NCI-H2081 treated with DMSO at 0.1 percent for 48 hours (cell line): ENCODE results near the gene GAD1.

Experiments used
- DNase-seq: peaks from one replicate; lab custom pipeline; 2025; lab: John Stamatoyannopoulos, UW

GAD1 gene

GRCh38 chr2:170816504-170817092 lies at the start of gene GAD1:
Gene GAD1, plus strand, starts transcription at chr2:170816887. Its CDS starts 1,705 bp downstream, at chr2:170818592.
- peak; percentile 62 for DNase-seq

DNA sequence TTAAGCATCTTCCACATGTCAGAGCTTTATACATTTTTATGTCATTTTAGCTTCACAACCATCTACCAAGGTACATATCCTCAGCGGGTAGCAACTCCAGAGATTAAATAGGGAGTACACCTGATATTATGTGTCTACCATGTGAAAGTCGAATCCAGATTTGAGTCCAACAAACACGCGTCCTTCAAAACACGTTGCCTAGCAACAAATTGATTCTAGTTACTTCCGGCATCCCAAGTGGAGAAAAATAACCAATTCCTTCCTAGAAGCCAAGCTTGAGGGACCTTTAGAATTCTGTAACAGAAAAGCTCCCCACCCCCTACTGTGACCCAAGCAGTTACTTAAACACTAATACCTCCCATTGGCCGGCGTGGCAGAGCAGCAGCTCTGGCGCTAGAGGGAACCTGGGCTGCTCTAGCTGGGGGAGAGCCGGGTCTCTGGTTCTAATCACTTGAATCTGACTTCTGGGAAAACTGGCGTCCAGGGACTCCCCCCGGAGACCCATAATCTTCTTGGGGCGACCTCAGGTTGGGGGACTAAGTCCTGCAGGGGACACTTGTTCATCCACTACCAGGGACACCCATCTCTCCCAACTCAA lies 46.6 kb upstream of the GAD1 start, which contains the start of gene ERICH2:
Gene ERICH2, plus strand, starts transcription at position 371 of the 598 bp plus-strand sequence. CDS start 304 bp downstream, outside the sequence.
- DNase-seq = no peak

DNA sequence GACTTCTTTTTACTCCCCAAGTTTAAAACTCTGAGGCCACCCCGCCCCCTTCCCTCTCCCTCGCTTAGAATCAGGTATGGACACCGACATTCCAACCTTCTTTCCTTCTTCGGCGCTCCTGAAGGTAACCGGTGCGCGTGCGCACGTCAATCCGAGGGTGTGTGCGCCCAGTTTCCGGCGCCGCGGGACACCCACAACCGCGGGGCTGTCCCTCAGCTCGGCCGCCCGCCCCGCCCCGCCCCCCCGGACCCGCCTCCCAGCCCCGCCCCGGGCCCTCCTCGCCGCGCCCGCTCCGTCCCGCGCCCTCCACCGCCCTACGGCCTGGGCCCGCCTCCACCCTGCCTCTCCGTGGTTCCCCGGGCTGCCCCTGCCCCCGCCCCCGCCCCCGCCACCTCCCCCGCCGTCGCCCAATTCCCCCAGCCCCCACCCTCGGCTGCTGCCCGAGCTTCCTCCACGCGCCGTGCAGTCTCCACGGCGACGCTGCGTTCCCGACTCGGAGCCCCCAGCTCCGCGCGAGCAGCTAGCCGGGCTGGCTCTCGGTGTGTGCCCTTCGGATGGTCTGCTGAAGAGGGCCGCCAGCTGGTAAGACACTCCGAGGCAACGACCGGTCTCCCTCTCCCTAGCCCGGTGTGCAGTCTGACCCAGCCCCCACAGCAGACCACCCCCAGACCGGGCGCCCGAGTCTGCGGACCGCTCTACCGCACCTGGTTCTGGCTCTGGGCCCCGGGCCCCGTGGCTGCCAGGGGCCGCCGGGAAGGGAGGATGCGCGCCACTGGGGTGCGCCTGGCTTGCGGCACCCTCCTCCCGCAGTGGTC lies 45.9 kb upstream of the GAD1 start:
- peak; percentile 48 for DNase-seq

DNA sequence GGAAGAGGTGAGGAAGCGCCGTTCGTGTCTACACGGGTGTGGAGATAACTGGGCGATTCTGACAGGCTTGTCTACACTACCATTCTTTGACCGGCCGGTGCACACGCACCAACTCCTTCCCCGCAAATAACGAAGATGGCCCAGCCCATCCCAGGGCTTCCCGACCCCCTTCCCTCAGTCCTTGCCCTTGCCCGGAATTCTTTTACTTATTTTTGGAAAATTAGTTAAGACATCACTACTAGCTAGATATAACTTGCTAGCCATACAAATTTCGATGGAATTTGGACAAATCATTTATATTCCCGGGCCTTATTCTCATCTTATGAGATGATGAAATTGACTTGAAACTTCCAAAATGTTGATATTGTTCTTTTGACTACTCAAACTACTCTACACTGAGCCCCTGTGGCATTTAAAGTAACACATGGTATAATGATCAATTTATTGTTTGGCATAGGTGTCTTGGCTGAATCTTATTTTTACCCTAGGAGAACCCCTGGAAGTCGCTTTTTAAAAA lies 45.2 kb upstream of the GAD1 start:
- no peak for DNase-seq

DNA sequence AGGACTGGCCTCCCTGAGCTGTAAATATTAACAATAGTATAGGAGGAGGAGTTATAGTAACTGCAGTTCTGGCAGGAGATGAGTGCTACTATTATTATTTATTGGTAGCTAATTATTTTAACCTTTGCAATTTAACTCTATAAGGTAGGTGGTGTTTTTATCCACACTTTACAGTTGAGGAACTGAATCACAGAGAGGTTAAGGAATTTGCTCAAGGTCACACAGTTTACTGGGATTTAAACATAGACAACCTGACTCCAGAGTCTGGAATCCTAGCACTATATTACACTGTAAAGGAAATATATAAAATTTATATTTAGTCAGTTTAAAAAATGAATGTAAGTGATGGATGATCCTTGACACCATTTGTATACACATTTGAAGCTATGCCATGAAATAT lies 44.4 kb upstream of the GAD1 start:
- no peak for DNase-seq

DNA sequence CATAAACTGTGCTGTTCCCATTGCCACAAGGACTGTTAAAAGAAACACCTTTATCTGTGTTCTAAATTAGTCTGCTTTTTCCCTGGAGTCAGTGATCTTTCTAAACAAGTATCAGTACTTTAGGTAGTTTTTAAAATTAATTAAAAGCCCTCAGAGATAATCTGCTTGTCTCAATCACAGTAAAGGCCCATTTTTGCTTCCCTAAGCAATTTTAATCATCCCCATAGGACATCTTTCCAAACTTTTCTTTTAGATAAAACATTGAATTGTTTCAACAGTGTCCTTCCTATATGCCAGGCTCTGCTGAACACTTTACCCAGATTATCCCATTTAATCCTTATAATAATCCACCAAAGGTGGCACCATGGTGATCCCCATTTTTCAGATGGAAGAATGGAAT lies 42.6 kb upstream of the GAD1 start:
- no peak for DNase-seq

DNA sequence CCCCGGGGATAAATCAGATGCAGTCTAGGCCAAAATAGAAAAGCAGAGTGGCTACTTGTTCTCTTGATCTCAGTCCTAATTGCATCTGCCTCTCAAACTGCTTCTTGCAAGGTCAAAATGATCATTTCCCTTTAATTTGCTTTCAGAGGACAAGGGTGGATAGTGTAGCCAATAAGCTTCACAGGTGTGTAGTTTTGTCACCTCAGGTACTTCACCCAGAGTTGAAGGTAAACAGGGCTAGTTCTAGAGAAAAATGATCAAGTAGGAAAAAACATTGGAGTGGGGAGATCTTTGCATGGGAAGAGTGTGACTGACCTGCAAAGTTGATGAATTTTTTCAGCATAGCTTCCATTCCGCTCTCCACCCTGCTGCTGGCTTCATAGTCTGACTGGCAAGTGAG lies 37.8 kb upstream of the GAD1 start:
- no peak for DNase-seq

DNA sequence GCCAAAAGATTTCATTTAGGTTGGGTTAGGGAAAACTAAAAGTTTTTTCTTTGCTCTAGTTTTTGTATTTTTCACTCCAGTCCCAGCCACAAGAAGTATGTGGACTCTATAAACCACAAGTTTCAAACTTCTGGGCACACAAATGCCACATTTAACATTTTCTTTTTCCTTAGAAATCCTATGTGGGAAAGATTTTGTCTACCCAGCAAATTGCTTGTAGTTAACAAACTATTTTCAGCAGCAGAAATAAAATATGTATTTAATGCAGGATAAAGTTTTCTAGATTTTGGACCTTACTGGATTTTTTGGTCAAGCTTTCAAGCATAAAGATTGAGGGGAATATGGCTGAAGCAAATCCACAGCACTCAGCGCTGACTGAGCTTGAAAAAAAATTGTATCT lies 37.4 kb upstream of the GAD1 start:
- no peak for DNase-seq

GRCh38 chr2:170782673-170783072 lies 34.0 kb upstream of the GAD1 start:
- no peak for DNase-seq

GRCh38 chr2:170783549-170783948 lies 33.1 kb upstream of the GAD1 start:
- DNase-seq = no peak

DNA sequence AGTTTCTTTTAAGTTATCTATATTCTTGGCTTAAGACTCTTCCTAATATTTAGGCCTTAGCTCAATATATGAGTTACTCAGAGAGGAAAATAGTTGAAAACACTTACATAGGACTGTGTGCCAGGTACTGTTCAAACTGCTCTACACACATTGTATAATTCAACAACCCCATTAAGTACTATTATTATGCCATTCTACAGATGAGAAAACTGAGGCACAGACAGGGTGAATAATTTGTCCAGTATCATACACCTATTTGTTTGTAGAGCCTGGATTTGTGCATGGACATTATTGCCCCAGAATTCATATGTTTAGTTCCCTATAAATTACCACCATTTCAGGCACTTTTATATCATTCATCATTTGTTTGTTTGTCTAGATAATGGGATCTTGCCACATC lies 17.7 kb upstream of the GAD1 start:
- no peak for DNase-seq

GRCh38 chr2:170806548-170806947 lies 10.1 kb upstream of the GAD1 start:
- no peak for DNase-seq

DNA sequence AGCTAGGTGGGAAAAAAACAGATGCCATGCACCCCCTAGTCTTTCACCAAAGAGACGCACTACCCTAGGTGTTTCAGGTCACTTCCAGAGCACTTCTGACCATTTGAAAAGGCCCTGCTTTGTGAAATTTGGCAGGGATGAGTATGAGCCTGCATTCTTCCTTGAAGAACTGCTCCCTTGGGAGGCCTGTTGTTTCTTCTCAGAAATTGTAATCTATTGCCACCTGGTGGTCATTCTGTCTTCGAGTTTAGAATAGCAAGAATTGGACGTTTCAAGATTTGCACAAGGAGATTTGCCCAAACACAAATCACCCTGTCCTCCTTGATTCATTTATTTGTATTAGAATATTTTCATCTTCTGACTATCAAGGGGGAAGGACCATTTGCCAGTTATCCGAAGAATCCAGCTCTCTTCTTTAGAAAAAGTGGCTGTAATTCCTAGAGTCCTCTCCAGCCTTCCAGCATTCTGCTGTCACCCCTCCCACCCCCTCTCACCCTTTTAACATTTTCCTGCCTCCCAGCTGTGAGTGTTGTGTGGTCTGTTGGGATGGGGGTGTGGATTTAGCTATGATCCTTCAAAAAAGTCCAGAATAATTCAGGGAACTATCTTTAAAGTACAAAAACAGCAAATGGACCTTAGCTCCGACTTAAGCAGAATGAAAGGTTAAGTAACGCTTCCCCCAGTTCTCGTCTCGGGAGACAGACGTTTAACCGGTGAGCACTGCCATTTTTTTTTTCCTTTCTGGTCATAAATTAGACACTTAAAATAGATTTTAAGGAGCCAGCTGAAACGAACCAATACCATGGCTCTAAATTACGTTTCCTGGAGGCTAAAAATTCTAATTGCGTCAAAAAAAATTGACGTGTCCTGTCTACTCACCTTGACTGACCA lies 3.7 kb upstream of the GAD1 start:
- DNase-seq = peak; percentile 61

DNA sequence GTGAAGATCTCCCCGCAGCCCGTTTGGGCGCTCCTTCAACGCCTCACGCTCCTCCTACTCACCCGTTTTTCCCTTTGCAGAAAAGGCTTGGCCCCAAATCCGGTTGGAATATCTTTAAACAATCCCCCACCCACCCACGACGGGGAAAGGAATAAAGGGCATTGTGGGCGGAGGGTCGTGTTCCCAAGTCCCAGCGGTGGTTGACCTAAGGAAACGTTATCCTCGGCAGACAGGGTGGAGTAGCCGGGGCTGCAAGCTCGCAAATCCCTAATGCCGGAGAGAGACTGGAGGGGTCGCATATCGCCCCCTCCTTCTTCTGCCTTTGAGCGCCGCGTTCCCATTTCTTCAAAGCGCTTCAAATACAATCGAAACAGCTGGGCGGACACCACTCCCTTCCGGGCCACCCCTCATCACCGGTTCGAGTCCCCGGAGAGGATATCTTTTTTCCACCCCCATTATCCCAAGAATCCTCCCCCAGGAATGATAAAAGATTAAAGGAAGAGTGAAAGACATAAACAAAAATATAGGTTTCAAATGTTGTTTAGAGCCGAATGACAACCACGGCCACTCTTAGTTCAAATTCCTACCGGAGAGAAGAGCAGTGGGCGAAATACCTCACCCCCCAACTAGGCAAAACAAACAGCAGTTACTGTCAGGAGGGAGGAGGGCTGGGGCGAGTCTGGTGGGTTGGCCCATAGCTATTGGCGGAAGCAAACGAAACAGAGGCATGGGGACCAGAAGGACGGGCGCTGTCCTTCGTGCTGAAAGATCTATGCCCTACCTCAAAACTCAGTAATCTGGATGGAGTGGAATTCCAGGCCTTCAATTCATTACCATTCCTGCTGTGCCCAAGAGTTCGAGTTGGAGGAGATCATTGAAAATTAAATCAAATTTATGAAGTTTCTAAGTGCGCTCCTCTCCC lies 2.8 kb upstream of the GAD1 start:
- no peak for DNase-seq

- DNase-seq = peak; percentile 28
Observed at GRCh38 chr2:170814533-170815230, 2.0 kb upstream of the GAD1 start.

DNA sequence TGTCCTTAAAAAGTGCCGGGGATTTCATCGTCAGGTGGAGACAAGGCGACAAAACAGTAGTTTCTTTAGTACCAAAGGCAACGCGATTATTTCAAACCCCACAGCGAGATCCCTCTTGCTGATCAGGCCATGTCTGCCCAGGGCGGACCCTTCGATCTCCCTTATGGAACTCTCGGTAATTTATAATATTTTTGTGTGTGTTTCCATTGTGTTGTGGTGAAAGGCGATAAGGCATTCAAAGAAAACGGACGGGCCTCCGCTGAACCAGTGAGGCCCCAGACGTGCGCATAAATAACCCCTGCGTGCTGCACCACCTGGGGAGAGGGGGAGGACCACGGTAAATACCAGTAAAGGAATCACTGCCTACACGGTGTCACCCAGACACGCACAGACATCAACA lies 1.4 kb upstream of the GAD1 start:
- no peak for DNase-seq

- peak; percentile 45 for DNase-seq
Observed at GRCh38 chr2:170815746-170816503, 762 bp upstream of the GAD1 start.

- DNase-seq = no peak
Observed at GRCh38 chr2:170817093-170818035, 677 bp downstream of the GAD1 start.
